ENCODE measurements around the gene GLDC.

The GLDC gene

DNA sequence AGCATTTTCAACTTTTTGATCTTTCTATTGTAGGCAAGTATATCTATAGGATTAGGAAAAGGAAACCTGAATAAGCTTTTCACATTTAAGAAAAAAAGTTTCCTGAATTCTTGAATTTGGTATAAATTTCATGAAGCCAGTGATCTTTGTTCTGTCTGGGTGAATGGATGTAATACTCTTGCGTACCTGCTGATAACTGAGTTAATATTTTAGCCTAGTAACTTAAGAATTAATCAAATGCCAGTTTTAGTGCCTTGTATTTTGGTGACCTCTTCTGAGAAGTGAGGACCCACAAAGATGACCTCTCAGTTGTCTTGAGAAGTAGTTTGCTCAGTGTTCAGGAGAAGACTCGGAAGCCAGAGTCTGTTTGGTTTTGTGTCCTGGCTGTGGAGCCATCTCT, 154.7 kb downstream of the GLDC start:
- DNase-seq = no peak

GRCh38 chr9:6489099-6489498, 156.4 kb downstream of the GLDC start:
- no peak for DNase-seq

- no peak for DNase-seq
These were observed 157.1 kb downstream of the GLDC start for GRCh38 chr9:6488395-6488794.

DNA sequence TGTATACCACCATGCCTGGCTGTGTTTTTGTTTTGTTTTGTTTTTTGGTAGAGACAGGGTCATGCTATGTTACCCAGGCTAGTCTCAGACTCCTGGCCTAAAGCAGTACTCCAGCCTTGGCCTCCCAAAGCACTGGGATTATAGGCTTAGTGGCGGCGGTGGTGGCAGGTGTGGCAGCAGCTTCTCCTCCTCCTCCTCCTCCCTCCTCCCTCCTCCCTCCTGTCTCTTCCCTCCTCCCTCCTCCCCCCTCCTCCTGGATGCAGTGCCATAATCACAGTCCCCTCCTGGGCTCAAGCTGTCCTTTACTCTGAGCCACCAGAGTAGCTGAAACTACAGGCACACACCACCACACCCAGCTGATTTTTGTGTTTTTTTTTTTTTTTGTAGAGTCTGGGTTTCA, 161.3 kb downstream of the GLDC start:
- no peak for DNase-seq
